K562 (cell line): Measurements from ENCODE around the gene NR1D1. TPM values are rescaled to one million over a fixed set of nuclear protein-coding genes. Genes with fewer than 3 reads are reported as not detected.

Source experiments
- ARNT ChIP-seq, 2 experiments: fragments of 450-650 bp; IDR thresholded peaks; 2 replicates each; pipeline ENCODE4 v1.6.1; 2016; ENCODE audit warnings: mild to moderate bottlenecking in 1 of 2
- CHD7 ChIP-seq: fragments of 200-600 bp; sonication (generic); IDR thresholded peaks from one replicate; pipeline ENCODE4 v1.6.1; 2012; ENCODE audit warnings: mild to moderate bottlenecking, low read depth, low read length, inconsistent platforms
- ETV6 ChIP-seq, 3 experiments: fragments of 150-350 bp in 1 of 3; sonication (generic) in 1 of 3; formaldehyde crosslinking in 1 of 3; IDR thresholded peaks; 2 replicates each; pipeline versions ENCODE4 v1.6.1 to v1.8.0; 2014 to 2022; ENCODE audit warnings: borderline replicate concordance in 2 of 3, low read depth in 2 of 3, antibody characterized with exemption in 1 of 3, low read length in 1 of 3, mild to moderate bottlenecking in 1 of 3, missing genetic modification reagents in 1 of 3
- FOSL1 ChIP-seq: fragments of 200-800 bp; sonication (Bioruptor generic); conservative IDR thresholded peaks from 2 replicates; pipeline ENCODE4 v1.6.1; 2016; ENCODE audit warnings: missing genetic modification characterization, missing compliant biosample characterization
- IRF9 ChIP-seq: fragments of 450-650 bp; IDR thresholded peaks from 2 replicates; pipeline ENCODE4 v1.6.1; 2016; ENCODE audit warnings: missing biosample characterization, missing genetic modification characterization
- KDM4B ChIP-seq, 2 experiments: fragments of 450-650 bp in 1 of 2; sonication (generic) in 1 of 2; IDR thresholded peaks; 2 replicates each; pipeline ENCODE4 v1.6.1; 2016 to 2017; ENCODE audit warnings: borderline replicate concordance in 2 of 2, antibody characterized with exemption in 1 of 2, low read depth in 1 of 2, mild to moderate bottlenecking in 1 of 2
- MTF1 ChIP-seq: fragments of 250-450 bp; sonication (Bioruptor Pico); IDR thresholded peaks from 2 replicates; pipeline ENCODE4 v1.9.0; 2021; ENCODE audit warnings: moderate library complexity, mild to moderate bottlenecking, inconsistent platforms, borderline replicate concordance
- NRF1 ChIP-seq, 2 experiments: fragments of 450-650 bp; IDR thresholded peaks in 1 of 2; conservative IDR thresholded peaks in 1 of 2; 2 replicates each; pipeline ENCODE4 v1.6.1; 2014; ENCODE audit warnings: mild to moderate bottlenecking in 2 of 2
- POLR3G ChIP-seq: IDR thresholded peaks from 2 replicates; pipeline ENCODE4 v1.6.1; 2011; ENCODE audit not compliant: insufficient read length, insufficient replicate concordance; ENCODE audit errors: extremely low read depth
- SP1 ChIP-seq: sonication (generic); formaldehyde crosslinking; IDR thresholded peaks from 2 replicates; pipeline ENCODE4 v1.8.1; 2022; ENCODE audit warnings: mild to moderate bottlenecking, missing genetic modification reagents
- TARDBP ChIP-seq: fragments of 450-650 bp; IDR thresholded peaks from 2 replicates; pipeline ENCODE4 v1.6.1; 2016
- ZNF143 ChIP-seq: sonication (generic); formaldehyde crosslinking; IDR thresholded peaks from 2 replicates; pipeline ENCODE4 v1.9.0; 2022; ENCODE audit warnings: mild to moderate bottlenecking, missing genetic modification reagents
- ZNF511 ChIP-seq: sonication (generic); formaldehyde crosslinking; IDR thresholded peaks from 2 replicates; pipeline ENCODE4 v1.8.0; 2022; ENCODE audit warnings: mild to moderate bottlenecking, missing genetic modification reagents
- ZNF717 ChIP-seq: fragments of 250-450 bp; sonication (Bioruptor Pico); IDR thresholded peaks from 2 replicates; pipeline ENCODE4 v1.5.0; 2021
- polyA plus RNA-seq, 8 experiments: library from polyadenylated mRNA; depleted of rRNA in 4 of 8; stranded (reverse) in 5 of 8; unstranded in 3 of 8; fragments of >200 nt; fragmentation: Nextera tagmentation in 2 of 8; fragmentation: Illumina TruSeq in 1 of 8; extraction: Ambion mirVana in 2 of 8; extraction: Trizol in 1 of 8; gene quantifications; 2 replicates each; pipeline versions ENCODE4 v1.2.1 to v1.2.3, GENCODE V29; 2011 to 2014; ENCODE audit warnings: inconsistent platforms in 1 of 8, missing spikeins in 1 of 8
- total RNA-seq, 7 experiments: library from RNA; depleted of rRNA in 6 of 7; stranded (reverse); fragments of >200 nt in 6 of 7; fragmentation: Illumina TruSeq in 2 of 7; extraction: Trizol in 2 of 7; gene quantifications; 2 replicates each; pipeline versions ENCODE4 v1.2.1 to v1.2.3, GENCODE V29; 2011 to 2021; ENCODE audit warnings: low replicate concordance in 1 of 7

NR1D1 gene
- total and polyA plus RNA-seq, 9 of the 15 experiments (the other 6 are each of a cell fraction or from before 2014, with no cell fraction given): 0.25 to 7.7 (median 0.65) TPM

DNA sequence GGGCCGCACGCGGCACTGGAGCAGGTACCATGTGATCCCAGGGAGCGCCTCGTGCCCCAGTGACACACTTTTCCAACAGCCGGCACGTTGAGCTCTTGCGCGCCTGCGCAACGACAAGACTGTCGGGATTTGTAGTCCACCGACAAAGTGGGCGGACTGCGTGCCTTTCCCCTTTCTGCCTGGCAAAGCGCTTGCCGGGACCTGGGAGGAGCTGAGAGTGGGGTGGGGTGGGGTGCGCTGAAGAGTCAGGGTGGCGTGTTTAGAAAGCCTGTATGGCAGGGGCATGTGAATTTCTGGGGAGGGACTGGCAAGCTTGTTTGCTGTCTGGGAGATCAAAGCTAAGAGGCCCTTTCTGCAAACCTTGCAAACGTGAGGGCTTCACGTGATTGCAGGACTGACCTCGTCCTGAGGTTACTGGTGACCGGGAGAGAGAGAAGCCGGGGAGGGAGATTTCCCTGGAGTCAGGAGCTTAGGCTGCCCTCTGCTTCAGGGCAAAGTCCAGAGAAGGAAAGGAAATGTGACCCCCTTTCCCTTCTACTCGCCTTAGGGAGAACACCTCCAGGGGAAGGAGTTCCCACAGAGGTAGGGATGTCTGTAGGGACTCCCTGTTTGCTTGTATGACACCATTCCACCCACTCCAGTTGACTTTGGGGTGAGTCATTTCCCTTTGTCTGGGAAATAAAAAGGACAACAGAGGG is 429 bp upstream of the NR1D1 start (continued):
- TF ChIP-seq CHD7 (no peak), NRF1 (conservative IDR thresholded peaks at IDR 0.05 in 1 of 2, IDR thresholded peaks at IDR 0.05 in 1 of 2) (peak; percentile 98), IRF9 (tag) (no peak), ZNF143 (peak; percentile 91), KDM4B (IDR thresholded peaks at IDR 0.05; ENCODE audit: borderline replicate concordance in 2 of 2, low read depth in 1 of 2) (0 out of 4 replicates have a peak, but pooled peaks of 1 of the 2 experiments have one; percentile 24), ARNT (IDR thresholded peaks at IDR 0.05) (no peak), ZNF511 (CRISPR knock-in tag) (no peak), ZNF717 (CRISPR knock-in tag) (no peak), FOSL1 (tag) (peak; percentile 98), ETV6 (IDR thresholded peaks at IDR 0.05; ENCODE audit: borderline replicate concordance in 1 of 2, low read depth in 2 of 2, low read length in 1 of 2) (no peak; a peak in 1 of 4 replicates), ETV6 (CRISPR knock-in tag; IDR thresholded peaks at IDR 0.05; ENCODE audit: borderline replicate concordance) (no peak), TARDBP (no peak), POLR3G (no peak), MTF1 (CRISPR knock-in tag) (no peak), SP1 (CRISPR knock-in tag) (peak; percentile 70)
